ENCODE measurements around the gene MTCH2.

GRCh38 chr11:47615249-47615648 lies 27.1 kb downstream of the MTCH2 start:
- no peak for TF ChIP-seq CTCF (IDR thresholded peaks at IDR 0.05)
- no peak for TF ChIP-seq EZH2 (IDR thresholded peaks at IDR 0.05; ENCODE audit: borderline replicate concordance, insufficient read depth, low read depth, low read length, poor library complexity, severe bottlenecking)
